Naive thymus-derived CD4-positive, alpha-beta T cell (primary cell): ENCODE results near the gene ATOX1. TPM values are rescaled to one million over a fixed set of nuclear protein-coding genes. Genes with fewer than 3 reads are reported as not detected.
"Not testable (repeated sequence)": the region's sequence is repeated elsewhere in the genome, so short reads cannot be mapped to it uniquely, and the experiment has no call there.

Experiments
- ATAC-seq: fragments of 150-1000 bp; cut with Tn5 transposase; 2 replicates; pipeline ENCODE4 v1.10.0; 2021; ENCODE audit warnings: mild to moderate bottlenecking, moderate library complexity
- CTCF ChIA-PET: fragments of 350-600 bp; sonication (Branson Sonifier 250); formaldehyde crosslinking; loops from one replicate; lab custom pipeline; 2021; ENCODE audit warnings: antibody characterized with exemption; lab: Charles Lee
- POLR2A ChIA-PET: fragments of 350-600 bp; sonication (Branson Sonifier 250); formaldehyde crosslinking; loops from one replicate; lab custom pipeline; 2021; ENCODE audit warnings: antibody characterized with exemption, inconsistent platforms; lab: Charles Lee
- DNase-seq, 9 donors: peaks; one replicate each; pipeline versions ENCODE4 v3.0.0 to v3.0.0-alpha.2; 2020 to 2022; ENCODE audit warnings: mixed read lengths in 1 of 9
- H3K27ac ChIP-seq: one replicate; pipeline ENCODE4 v1.7.0; 2013; ENCODE audit warnings: mild to moderate bottlenecking, low read depth, low read length, moderate library complexity
- H3K27me3 ChIP-seq, 2 donors: one replicate each; pipeline ENCODE4 v1.7.0; 2013; ENCODE audit warnings: low read length in 2 of 2, mild to moderate bottlenecking in 2 of 2, moderate library complexity in 2 of 2; ENCODE audit not compliant: control insufficient read depth in 2 of 2, insufficient read depth in 2 of 2
- H3K36me3 ChIP-seq, 3 experiments: 1 replicate in 2 of 3; 2 replicates in 1 of 3; pipeline ENCODE4 v1.7.0; 2013; ENCODE audit warnings: low read length in 3 of 3, mild to moderate bottlenecking in 3 of 3, moderate library complexity in 1 of 3; ENCODE audit not compliant: insufficient read depth in 3 of 3, control insufficient read depth in 2 of 3
- H3K4me1 ChIP-seq, 2 donors: one replicate each; pipeline ENCODE4 v1.7.0; 2013; ENCODE audit warnings: low read length in 2 of 2, mild to moderate bottlenecking in 2 of 2, moderate library complexity in 1 of 2; ENCODE audit not compliant: control insufficient read depth in 2 of 2, insufficient read depth in 2 of 2
- H3K4me3 ChIP-seq: 2 replicates; pipeline ENCODE4 v1.7.0; 2013; ENCODE audit warnings: mild to moderate bottlenecking, low read length
- H3K9me3 ChIP-seq, 3 experiments: 1 replicate in 2 of 3; 2 replicates in 1 of 3; pipeline ENCODE4 v1.7.0; 2013; ENCODE audit warnings: low read length in 3 of 3; ENCODE audit not compliant: control insufficient read depth in 2 of 3
- H3K27ac Mint-ChIP-seq, 9 donors: one replicate each; pipeline ENCODE4 v1.8.0; 2020 to 2022; ENCODE audit warnings: mixed read lengths in 9 of 9, mild to moderate bottlenecking in 8 of 9, moderate library complexity in 5 of 9, inconsistent platforms in 2 of 9
- H3K27me3 Mint-ChIP-seq, 5 donors: one replicate each; pipeline ENCODE4 v1.8.0; 2021 to 2022; ENCODE audit warnings: mixed read lengths in 5 of 5, mild to moderate bottlenecking in 1 of 5
- H3K36me3 Mint-ChIP-seq, 5 donors: one replicate each; pipeline ENCODE4 v1.8.0; 2020 to 2022; ENCODE audit warnings: mixed read lengths in 5 of 5, mild to moderate bottlenecking in 3 of 5, inconsistent platforms in 1 of 5
- H3K4me1 Mint-ChIP-seq, 7 donors: one replicate each; pipeline ENCODE4 v1.8.0; 2020 to 2022; ENCODE audit warnings: mixed read lengths in 7 of 7, mild to moderate bottlenecking in 3 of 7, inconsistent platforms in 1 of 7
- H3K4me3 Mint-ChIP-seq, 10 donors: one replicate each; pipeline ENCODE4 v1.8.0; 2020 to 2022; ENCODE audit warnings: mild to moderate bottlenecking in 10 of 10, mixed read lengths in 10 of 10, moderate library complexity in 6 of 10, inconsistent platforms in 2 of 10
- H3K9me3 Mint-ChIP-seq, 11 donors: one replicate each; pipeline ENCODE4 v1.8.0; 2020 to 2022; ENCODE audit warnings: mixed read lengths in 11 of 11, mild to moderate bottlenecking in 4 of 11, inconsistent platforms in 1 of 11, moderate library complexity in 1 of 11
- intact Hi-C, 2 donors: fragments of 100-400 bp; cut with micrococcal nuclease; formaldehyde crosslinking; loops; one replicate each; pipeline ENCODE4 v1.15.1; 2023
- polyA plus RNA-seq, 2 donors: library from polyadenylated mRNA; unstranded; fragments of 300-500 nt; fragmentation: Illumina TruSeq; gene quantifications; one replicate each; pipeline ENCODE4 v1.2.3, GENCODE V29; 2021
- total RNA-seq, 6 experiments: library from RNA in 5 of 6; stranded (reverse) in 5 of 6; gene quantifications; 1 replicate in 5 of 6; 2 replicates in 1 of 6; pipeline ENCODE4 v1.2.3 and lab custom pipeline; 2021 to 2026

The ATOX1 gene
- total and polyA plus RNA-seq, 7 experiments from 2014 or later = 14.8 to 71.1 (median 29.9) TPM

- Histone ChIP-seq H3K9me3 (no peaks in the 10 kb centered on the region), H3K4me3 (no peak overlapping the region), H3K4me1 (no peaks in the 10 kb centered on the region), H3K27ac (no peak overlapping the region), H3K27me3 (peaks cover 0 to 2% of the 10 kb centered on the region in 2 donors), H3K36me3 (peaks cover 0 to 22% (median 0%) of the 10 kb centered on the region in 3 experiments)
- intact Hi-C loops = no loop called here
- peaks cover 0 to 2% (median 0%) of the 10 kb centered on the region in 11 donors for H3K9me3 Mint-ChIP-seq
- no peak overlapping the region for H3K27ac Mint-ChIP-seq
- no peak for ATAC-seq
- peaks cover 1 to 9% (median 5%) of the 10 kb centered on the region in 7 donors for H3K4me1 Mint-ChIP-seq
- ChIA-PET CTCF (no interaction called here), POLR2A (no interaction called here)
- H3K4me3 Mint-ChIP-seq = no peak overlapping the region
- H3K36me3 Mint-ChIP-seq = peaks cover under 1 to 39% (median 15%) of the 10 kb centered on the region in 5 donors
- H3K27me3 Mint-ChIP-seq = no peaks in the 10 kb centered on the region
- DNase-seq = no peak
These were observed 22.8 kb downstream of the ATOX1 start for GRCh38 chr5:151735646-151736045.

GRCh38 chr5:151734064-151734408, 24.4 kb downstream of the ATOX1 start:
- peaks cover 13 to 52% (median 28%) of the 10 kb centered on the region in 5 donors for H3K36me3 Mint-ChIP-seq
- H3K9me3 Mint-ChIP-seq = peaks cover 0 to 12% (median 9%) of the 10 kb centered on the region in 11 donors
- no peaks in the 10 kb centered on the region for H3K27me3 Mint-ChIP-seq
- H3K4me1 Mint-ChIP-seq = peaks cover 0 to 4% (median 0%) of the 10 kb centered on the region in 7 donors
- Histone ChIP-seq H3K4me1 (no peaks in the 10 kb centered on the region), H3K27me3 (peaks cover 0 to 2% of the 10 kb centered on the region in 2 donors), H3K27ac (no peak overlapping the region), H3K9me3 (no peaks in the 10 kb centered on the region), H3K4me3 (no peak overlapping the region), H3K36me3 (peaks cover 0 to 22% (median 0%) of the 10 kb centered on the region in 3 experiments)
- no peak overlapping the region for H3K4me3 Mint-ChIP-seq
- POLR2A ChIA-PET = no interaction called here
- DNase-seq = no peak
- CTCF ChIA-PET = no interaction called here
- intact Hi-C loops = no loop called here
- no peak for ATAC-seq
- H3K27ac Mint-ChIP-seq = no peak overlapping the region

GRCh38 chr5:151733358-151734063, 24.9 kb downstream of the ATOX1 start:
- Mint-ChIP-seq H3K27ac (no peak overlapping the region), H3K9me3 (peaks cover 0 to 12% (median 9%) of the 10 kb centered on the region in 11 donors), H3K36me3 (peaks cover 13 to 50% (median 28%) of the 10 kb centered on the region in 5 donors)

GRCh38 chr5:151730381-151730780, 28.1 kb downstream of the ATOX1 start:
- peaks cover 0 to 7% (median 0%) of the 10 kb centered on the region in 3 experiments for H3K36me3 ChIP-seq
- no peak overlapping the region for H3K27ac Mint-ChIP-seq
- no peak for DNase-seq
- H3K27ac ChIP-seq = no peak overlapping the region
- H3K4me3 Mint-ChIP-seq = no peak overlapping the region
- H3K4me1 Mint-ChIP-seq = peaks cover 0 to 4% (median 0%) of the 10 kb centered on the region in 7 donors
- no peaks in the 10 kb centered on the region for H3K27me3 Mint-ChIP-seq
- no peaks in the 10 kb centered on the region for H3K4me1 ChIP-seq
- H3K27me3 ChIP-seq = peaks cover 0 to 2% of the 10 kb centered on the region in 2 donors
- no peaks in the 10 kb centered on the region for H3K9me3 ChIP-seq
- H3K36me3 Mint-ChIP-seq = peaks cover 15 to 40% (median 26%) of the 10 kb centered on the region in 5 donors
- ChIA-PET POLR2A (no interaction called here), CTCF (no interaction called here)
- intact Hi-C loops = no loop called here
- H3K9me3 Mint-ChIP-seq = peaks cover 0 to 17% (median 9%) of the 10 kb centered on the region in 11 donors
- H3K4me3 ChIP-seq = no peak overlapping the region
- no peak for ATAC-seq

More at GRCh38 chr5:151733358-151734063, 24.9 kb downstream of the ATOX1 start:
- peaks cover 0 to 4% (median 0%) of the 10 kb centered on the region in 7 donors for H3K4me1 Mint-ChIP-seq
- no peak overlapping the region for H3K4me3 Mint-ChIP-seq
- CTCF ChIA-PET = no interaction called here
- ATAC-seq (no peak), DNase-seq (no peak)
- Histone ChIP-seq H3K27ac (no peak overlapping the region), H3K36me3 (peaks cover 0 to 22% (median 0%) of the 10 kb centered on the region in 3 experiments), H3K4me1 (no peaks in the 10 kb centered on the region), H3K4me3 (no peak overlapping the region), H3K27me3 (peaks cover 0 to 2% of the 10 kb centered on the region in 2 donors), H3K9me3 (no peaks in the 10 kb centered on the region)
- intact Hi-C loops = no loop called here
- H3K27me3 Mint-ChIP-seq = no peaks in the 10 kb centered on the region
- POLR2A ChIA-PET = no interaction called here

GRCh38 chr5:151729597-151729996, 28.8 kb downstream of the ATOX1 start:
- intact Hi-C loops, H3K27ac Mint-ChIP-seq, H3K4me1 Mint-ChIP-seq, POLR2A ChIA-PET, H3K27me3 ChIP-seq, H3K27ac ChIP-seq, H3K4me1 ChIP-seq, H3K4me3 Mint-ChIP-seq, H3K9me3 ChIP-seq, H3K27me3 Mint-ChIP-seq, H3K4me3 ChIP-seq, DNase-seq, ATAC-seq, H3K36me3 ChIP-seq: not testable (repeated sequence)
- H3K9me3 Mint-ChIP-seq = peaks cover 0 to 17% (median 9%) of the 10 kb centered on the region in 11 donors
- H3K36me3 Mint-ChIP-seq = peaks cover 15 to 42% (median 28%) of the 10 kb centered on the region in 5 donors
- CTCF ChIA-PET = interaction anchor here (0.6 kb wide), 1 partner anchor 11 kb away, joined by 4 read pairs; no protein-coding TSS in a partner anchor

- peaks cover 3 to 15% (median 13%) of the 10 kb centered on the region in 5 donors for H3K36me3 Mint-ChIP-seq
- no peak overlapping the region for H3K27ac Mint-ChIP-seq
- H3K27ac ChIP-seq = no peak overlapping the region
- peaks cover 0 to 19% (median 0%) of the 10 kb centered on the region in 7 donors for H3K4me1 Mint-ChIP-seq
- no peak overlapping the region for H3K4me3 ChIP-seq
- H3K9me3 ChIP-seq = no peaks in the 10 kb centered on the region
- no peak overlapping the region for H3K4me3 Mint-ChIP-seq
- peaks cover 0 to 8% (median 2%) of the 10 kb centered on the region in 11 donors for H3K9me3 Mint-ChIP-seq
- intact Hi-C loops = no loop called here
- H3K27me3 ChIP-seq = no peaks in the 10 kb centered on the region
- no peaks in the 10 kb centered on the region for H3K36me3 ChIP-seq
- ChIA-PET CTCF (interaction anchor here (0.7 kb wide), 1 partner anchor 405 kb away, joined by 3 read pairs; no protein-coding TSS in a partner anchor), POLR2A (no interaction called here)
- no peaks in the 10 kb centered on the region for H3K27me3 Mint-ChIP-seq
- DNase-seq = no peak
- no peaks in the 10 kb centered on the region for H3K4me1 ChIP-seq
- no peak for ATAC-seq
These were observed 34.1 kb downstream of the ATOX1 start for GRCh38 chr5:151724360-151724759.
